Keratinocyte (primary cell): ENCODE measurements around the gene FANCI. TPM values are rescaled to one million over a fixed set of nuclear protein-coding genes. Genes with fewer than 3 reads are reported as not detected.

Source experiments
- DNase-seq: peaks from one replicate; pipeline ENCODE4 v3.0.0-alpha.2; 2011; ENCODE audit warnings: low read depth, missing footprints, low spot score
- FAIRE-seq: peaks from 2 replicates; lab custom pipeline; 2011; peaks lifted over from hg19 to GRCh38; lab: Jason Lieb, UNC
- H2AFZ ChIP-seq: 2 replicates; pipeline ENCODE4 v1.6.0; 2012; ENCODE audit warnings: low read length, control low read depth, inconsistent platforms; ENCODE audit not compliant: control insufficient read depth
- H3K27ac ChIP-seq: 2 replicates; pipeline ENCODE4 v1.5.1; 2011; ENCODE audit warnings: low read length; ENCODE audit not compliant: control insufficient read depth, insufficient read depth
- H3K27me3 ChIP-seq: 3 replicates; pipeline ENCODE4 v1.6.0; 2011; ENCODE audit warnings: low read length; ENCODE audit not compliant: control insufficient read depth, insufficient read depth; ENCODE audit errors: extremely low read depth
- H3K36me3 ChIP-seq, 2 experiments: 2 replicates in 1 of 2; 3 replicates in 1 of 2; pipeline ENCODE4 v1.5.1; 2011; ENCODE audit warnings: low read length in 2 of 2, mild to moderate bottlenecking in 1 of 2; ENCODE audit not compliant: control insufficient read depth in 2 of 2, insufficient read depth in 2 of 2; ENCODE audit errors: extremely low read depth in 1 of 2
- H3K4me1 ChIP-seq: 3 replicates; pipeline ENCODE4 v1.5.1; 2011; ENCODE audit warnings: low read length; ENCODE audit not compliant: control insufficient read depth, insufficient read depth; ENCODE audit errors: extremely low read depth
- H3K4me2 ChIP-seq: 3 replicates; pipeline ENCODE4 v1.6.0; 2011; ENCODE audit warnings: low read depth, low read length; ENCODE audit not compliant: control insufficient read depth, insufficient read depth; ENCODE audit errors: extremely low read depth
- H3K4me3 ChIP-seq, 3 experiments: fragments of 200-600 bp in 1 of 3; sonication (generic) in 1 of 3; 2 replicates in 2 of 3; 3 replicates in 1 of 3; pipeline ENCODE4 v1.5.1; 2011 to 2016; ENCODE audit warnings: low read length in 3 of 3, mild to moderate bottlenecking in 3 of 3, control low read depth in 2 of 3, inconsistent platforms in 1 of 3, low read depth in 1 of 3, mixed read lengths in 1 of 3, mixed run types in 1 of 3, moderate library complexity in 1 of 3; ENCODE audit not compliant: control insufficient read depth in 2 of 3, insufficient read depth in 2 of 3; ENCODE audit errors: extremely low read depth in 1 of 3
- H3K79me2 ChIP-seq: 2 replicates; pipeline ENCODE4 v1.6.0; 2012; ENCODE audit warnings: low read length; ENCODE audit not compliant: control insufficient read depth, insufficient read depth
- H3K9ac ChIP-seq: 3 replicates; pipeline ENCODE4 v1.6.0; 2011; ENCODE audit warnings: low read length; ENCODE audit not compliant: control insufficient read depth, insufficient read depth; ENCODE audit errors: extremely low read depth
- H3K9me1 ChIP-seq: 3 replicates; pipeline ENCODE4 v1.6.0; 2011; ENCODE audit warnings: low read length; ENCODE audit not compliant: control insufficient read depth, insufficient read depth; ENCODE audit errors: extremely low read depth
- H3K9me3 ChIP-seq: 2 replicates; pipeline ENCODE4 v1.5.1; 2012; ENCODE audit warnings: low read depth, low read length; ENCODE audit not compliant: control insufficient read depth
- H4K20me1 ChIP-seq: 3 replicates; pipeline ENCODE4 v1.6.0; 2011; ENCODE audit warnings: low read length; ENCODE audit not compliant: control insufficient read depth, insufficient read depth; ENCODE audit errors: extremely low read depth
- CTCF ChIP-seq, 3 experiments: IDR thresholded peaks in 1 of 3; conservative IDR thresholded peaks in 1 of 3; optimal IDR thresholded peaks in 1 of 3; 2 replicates in 2 of 3; 3 replicates in 1 of 3; pipeline versions ENCODE3 to v1.5.1; 2011; ENCODE audit warnings: low read length in 3 of 3, mild to moderate bottlenecking in 3 of 3, moderate library complexity in 2 of 3, control low read depth in 1 of 3, inconsistent platforms in 1 of 3; ENCODE audit not compliant: insufficient read depth in 2 of 3; ENCODE audit errors: extremely low read depth in 1 of 3
- EZH2 ChIP-seq: IDR thresholded peaks from one replicate; pipeline ENCODE4 v1.6.1; 2012; ENCODE audit warnings: inconsistent platforms, mild to moderate bottlenecking, low read length, moderate library complexity
- dilution Hi-C: fragments of 300-500 bp; cut with MboI; formaldehyde crosslinking; loops from one replicate; pipeline ENCODE4 v1.7.0; 2020; ENCODE audit warnings: low sequenced_read_pairs; ENCODE audit not compliant: extremely low pct_ligation_motif_present
- polyA plus RNA-seq, 5 experiments: library from polyadenylated mRNA; depleted of rRNA in 3 of 5; stranded (reverse) in 3 of 5; stranded (forward) in 1 of 5; unstranded in 1 of 5; fragments of >200 nt; gene quantifications; 1 replicate in 1 of 5; 2 replicates in 3 of 5; 3 replicates in 1 of 5; pipeline versions ENCODE4 v1.2.1 to v1.2.3, GENCODE V29; 2011 to 2012; ENCODE audit warnings: missing spikeins in 2 of 5, low read depth in 1 of 5, low replicate concordance in 1 of 5

FANCI gene
- polyA plus RNA-seq, 1 donor (not counting 4 experiments of a cell fraction or from before 2014, with no cell fraction given), result 21.8 TPM

GRCh38 chr15:89323825-89324224 is 80.0 kb downstream of the FANCI start:
- TF ChIP-seq CTCF (optimal IDR thresholded peaks at IDR 0.05 in 1 of 3, IDR thresholded peaks at IDR 0.05 in 1 of 3, conservative IDR thresholded peaks at IDR 0.05 in 1 of 3; ENCODE audit: extremely low read depth in 1 of 3, insufficient read depth in 2 of 3, low read length in 3 of 3), result no peak
- TF ChIP-seq EZH2, result no peak
- H3K9ac ChIP-seq, result no peak overlapping the region
- H3K9me1 ChIP-seq, result no peaks in the 10 kb centered on the region
- H4K20me1 ChIP-seq, result peaks cover 30% of the 10 kb centered on the region
- no peaks in the 10 kb centered on the region for H3K27me3 ChIP-seq
- H3K4me2 ChIP-seq, result no peak overlapping the region
- H3K36me3 ChIP-seq, result peaks cover 75 to 82% of the 10 kb centered on the region in 2 experiments
- peaks cover 41% of the 10 kb centered on the region for H3K79me2 ChIP-seq
- no peaks in the 10 kb centered on the region for H3K4me1 ChIP-seq
- no peaks in the 10 kb centered on the region for H3K9me3 ChIP-seq
- no peak overlapping the region for H3K27ac ChIP-seq
- DNase-seq (no peak), FAIRE-seq (no peak)
- no peak overlapping the region for H3K4me3 ChIP-seq
- H2AFZ ChIP-seq, result no peak overlapping the region
- dilution Hi-C loops, result no loop called here

GRCh38 chr15:89325039-89325803 is 81.4 kb downstream of the FANCI start:
- dilution Hi-C loops, result no loop called here
- no peaks in the 10 kb centered on the region for H3K9me1 ChIP-seq
- peaks cover 2% of the 10 kb centered on the region for H3K4me1 ChIP-seq
- FAIRE-seq, result no peak
- H3K4me2 ChIP-seq, result no peak overlapping the region
- H3K9ac ChIP-seq, result no peak overlapping the region
- no peak for TF ChIP-seq CTCF (optimal IDR thresholded peaks at IDR 0.05 in 1 of 3, IDR thresholded peaks at IDR 0.05 in 1 of 3, conservative IDR thresholded peaks at IDR 0.05 in 1 of 3; ENCODE audit: extremely low read depth in 1 of 3, insufficient read depth in 2 of 3, low read length in 3 of 3)
- TF ChIP-seq EZH2, result no peak
- H2AFZ ChIP-seq, result no peak overlapping the region
- no peaks in the 10 kb centered on the region for H3K27me3 ChIP-seq
- peaks cover 73 to 85% of the 10 kb centered on the region in 2 experiments for H3K36me3 ChIP-seq
- DNase-seq, result no peak
- no peaks in the 10 kb centered on the region for H3K9me3 ChIP-seq
- no peak overlapping the region for H3K4me3 ChIP-seq
- H4K20me1 ChIP-seq, result peaks cover 27% of the 10 kb centered on the region
- H3K27ac ChIP-seq, result no peak overlapping the region
- H3K79me2 ChIP-seq, result peaks cover 54% of the 10 kb centered on the region
